Measurements from ENCODE around the gene HIC1. TPM values are rescaled to one million over a fixed set of nuclear protein-coding genes. Genes with fewer than 3 reads are reported as not detected.

The HIC1 gene
- total and polyA plus RNA-seq, 8 donors: 17.4 to 37.5 (median 24.6) TPM

DNA sequence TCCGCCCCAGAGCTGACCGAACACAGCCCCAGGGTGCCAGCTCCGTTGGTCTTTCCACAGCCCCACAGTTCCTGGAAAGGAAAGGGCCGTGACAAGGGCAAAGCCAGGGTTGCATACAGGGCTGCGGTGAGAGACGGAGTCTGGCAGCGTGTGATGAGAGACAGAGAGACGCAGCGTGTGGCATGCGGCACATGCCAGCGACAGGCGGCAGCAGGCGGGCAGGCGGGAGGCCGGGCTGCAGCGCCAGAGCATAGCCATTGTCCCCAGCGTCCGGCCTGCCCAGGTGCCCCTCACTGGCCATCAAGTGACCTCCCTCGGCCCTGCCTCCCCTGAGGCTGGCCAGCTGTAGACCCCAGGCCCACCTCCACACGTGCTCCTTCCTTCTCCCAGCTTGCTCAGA is 38.4 kb upstream of the HIC1 start:
- TF ChIP-seq CTCF (IDR thresholded peaks at IDR 0.05): no peak
- Histone ChIP-seq H3K27ac (no peak overlapping the region), H3K9me3 (no peaks in the 10 kb centered on the region), H3K4me3 (no peak overlapping the region), H3K27me3 (peaks cover 0 to 31% of the 10 kb centered on the region in 2 donors), H3K36me3 (no peaks in the 10 kb centered on the region), H3K4me1 (peaks cover 5 to 8% of the 10 kb centered on the region in 2 donors)
- ATAC-seq (no peak), DNase-seq (no peak)
- intact Hi-C loops (cut with DNase I): no loop called here

- no peak overlapping the region for H3K4me3 ChIP-seq
- intact Hi-C loops (cut with DNase I): no loop called here
- peaks cover 0 to 2% of the 10 kb centered on the region in 2 donors for H3K4me1 ChIP-seq
- no peak for DNase-seq
- TF ChIP-seq CTCF (IDR thresholded peaks at IDR 0.05): no peak
- H3K27me3 ChIP-seq: peaks cover 0 to 37% of the 10 kb centered on the region in 2 donors
- H3K9me3 ChIP-seq: no peaks in the 10 kb centered on the region
- H3K36me3 ChIP-seq: no peaks in the 10 kb centered on the region
- no peak overlapping the region for H3K27ac ChIP-seq
- no peak for ATAC-seq
Measured at GRCh38 chr17:2017274-2017941, 37.5 kb upstream of the HIC1 start.

- no peak overlapping the region for H3K27ac ChIP-seq
- H3K9me3 ChIP-seq: no peaks in the 10 kb centered on the region
- peaks cover 3 to 52% of the 10 kb centered on the region in 2 donors for H3K27me3 ChIP-seq
- peaks cover 0 to 13% of the 10 kb centered on the region in 2 donors for H3K4me1 ChIP-seq
- TF ChIP-seq CTCF (IDR thresholded peaks at IDR 0.05): no peak
- H3K4me3 ChIP-seq: no peak overlapping the region
- ATAC-seq: no peak
- H3K36me3 ChIP-seq: no peaks in the 10 kb centered on the region
- intact Hi-C loops (cut with DNase I): no loop called here
- no peak for DNase-seq
Measured at GRCh38 chr17:2018716-2019510, 36.0 kb upstream of the HIC1 start.

DNA sequence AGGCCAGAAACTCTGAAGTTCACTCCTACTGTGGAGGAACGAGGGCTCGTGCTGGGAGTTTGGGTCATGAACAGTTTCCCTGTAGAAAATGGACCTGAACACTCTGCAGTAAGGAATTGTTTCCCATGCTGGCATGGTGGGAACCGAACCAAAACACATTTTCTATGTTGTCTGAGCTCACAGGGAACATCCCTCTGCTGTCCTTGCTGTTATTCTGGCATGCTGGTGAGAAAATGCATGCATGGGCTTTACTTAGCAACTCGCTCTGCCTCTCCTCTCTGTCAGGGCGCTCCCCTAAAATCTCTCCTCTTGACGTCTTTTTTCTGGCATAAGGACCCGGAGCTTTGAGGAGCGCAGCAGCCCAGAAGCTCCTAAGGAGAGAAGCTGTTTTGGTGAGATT is 35.2 kb upstream of the HIC1 start:
- DNase-seq (no peak), ATAC-seq (no peak)
- H3K27me3 ChIP-seq: peaks cover 10 to 60% of the 10 kb centered on the region in 2 donors
- no peak overlapping the region for H3K27ac ChIP-seq
- H3K4me1 ChIP-seq: peaks cover 8 to 21% of the 10 kb centered on the region in 2 donors
- intact Hi-C loops (cut with DNase I): no loop called here
- no peaks in the 10 kb centered on the region for H3K9me3 ChIP-seq
- no peaks in the 10 kb centered on the region for H3K36me3 ChIP-seq
- no peak for TF ChIP-seq CTCF (IDR thresholded peaks at IDR 0.05)
- no peak overlapping the region for H3K4me3 ChIP-seq

DNA sequence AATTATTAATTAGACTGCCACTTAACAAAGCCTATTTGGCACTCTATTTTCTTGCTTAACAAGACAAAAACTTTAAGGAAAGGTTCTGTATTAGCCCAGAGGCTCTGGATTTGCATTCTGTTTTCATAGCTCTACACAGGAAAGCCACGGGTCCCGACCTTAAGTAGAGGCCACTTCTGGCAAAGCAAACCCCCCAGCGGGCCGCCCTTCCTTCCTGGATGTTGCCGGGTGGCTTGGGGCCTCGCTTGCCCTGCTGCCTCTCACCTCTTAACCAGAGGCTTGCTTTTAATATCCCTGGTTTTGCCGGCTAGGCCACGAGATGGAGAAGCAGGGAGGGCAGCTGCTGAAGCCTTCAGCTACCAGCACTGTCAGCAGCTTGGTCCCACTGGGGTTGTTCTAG is 34.2 kb upstream of the HIC1 start:
- no peak for TF ChIP-seq CTCF (IDR thresholded peaks at IDR 0.05)
- peaks cover 10 to 31% of the 10 kb centered on the region in 2 donors for H3K4me1 ChIP-seq
- no peaks in the 10 kb centered on the region for H3K9me3 ChIP-seq
- peaks cover 20 to 70% of the 10 kb centered on the region in 2 donors for H3K27me3 ChIP-seq
- H3K27ac ChIP-seq: no peak overlapping the region
- DNase-seq (no peak), ATAC-seq (no peak)
- intact Hi-C loops (cut with DNase I): no loop called here
- H3K4me3 ChIP-seq: no peak overlapping the region
- H3K36me3 ChIP-seq: no peaks in the 10 kb centered on the region
